CD4-positive, alpha-beta T cell (primary cell): Measurements from ENCODE around the gene KATNIP. TPM values are rescaled to one million over a fixed set of nuclear protein-coding genes. Genes with fewer than 3 reads are reported as not detected.

Source experiments
- ATAC-seq: fragments of 200-7000 bp; cut with Tn5 transposase; one replicate; pipeline ENCODE4 v1.10.0; 2022; ENCODE audit warnings: mild to moderate bottlenecking; ENCODE audit not compliant: poor library complexity
- CTCF ChIA-PET: fragments of 350-600 bp; sonication (Branson Sonifier 250); formaldehyde crosslinking; loops from one replicate; lab custom pipeline; 2021; ENCODE audit warnings: antibody characterized with exemption, inconsistent platforms; lab: Charles Lee
- POLR2A ChIA-PET: fragments of 350-600 bp; sonication (Branson Sonifier 250); formaldehyde crosslinking; loops from one replicate; lab custom pipeline; 2021; ENCODE audit warnings: antibody characterized with exemption, inconsistent platforms; lab: Charles Lee
- DNase-seq, 14 experiments: peaks; one replicate each; pipeline ENCODE4 v3.0.0-alpha.2; 2013 to 2020; ENCODE audit warnings: mixed read lengths in 2 of 14
- H3K27ac ChIP-seq, 2 donors: one replicate each; pipeline versions ENCODE4 v1.5.1 to v1.7.0; 2013; ENCODE audit warnings: low read length in 2 of 2, low read depth in 1 of 2, mild to moderate bottlenecking in 1 of 2
- H3K27me3 ChIP-seq, 2 experiments: 1 replicate in 1 of 2; 2 replicates in 1 of 2; pipeline versions ENCODE4 v1.6.1 to v1.7.0; 2013; ENCODE audit warnings: low read length in 2 of 2, control low read depth in 1 of 2, mild to moderate bottlenecking in 1 of 2, moderate library complexity in 1 of 2; ENCODE audit not compliant: insufficient read depth in 2 of 2, control insufficient read depth in 1 of 2
- H3K36me3 ChIP-seq: one replicate; pipeline ENCODE4 v1.6.1; 2013; ENCODE audit warnings: low read length, control low read depth; ENCODE audit not compliant: insufficient read depth
- H3K4me1 ChIP-seq: one replicate; pipeline ENCODE4 v1.6.1; 2013; ENCODE audit warnings: low read length, control low read depth; ENCODE audit not compliant: insufficient read depth
- H3K4me3 ChIP-seq: one replicate; pipeline ENCODE4 v1.5.1; 2013; ENCODE audit warnings: mild to moderate bottlenecking, low read length, moderate library complexity
- H3K9me3 ChIP-seq, 2 experiments: 1 replicate in 1 of 2; 2 replicates in 1 of 2; pipeline versions ENCODE4 v1.6.1 to v1.7.0; 2013; ENCODE audit warnings: low read length in 2 of 2, mild to moderate bottlenecking in 2 of 2, control low read depth in 1 of 2, moderate library complexity in 1 of 2; ENCODE audit not compliant: control insufficient read depth in 1 of 2, insufficient read depth in 1 of 2
- H3K27ac Mint-ChIP-seq: one replicate; pipeline ENCODE4 v1.8.0; 2020; ENCODE audit warnings: mixed read lengths
- H3K27me3 Mint-ChIP-seq: one replicate; pipeline ENCODE4 v1.8.0; 2021; ENCODE audit warnings: mixed read lengths
- H3K36me3 Mint-ChIP-seq: one replicate; pipeline ENCODE4 v1.8.0; 2021; ENCODE audit warnings: low read depth, mixed read lengths
- H3K4me1 Mint-ChIP-seq: one replicate; pipeline ENCODE4 v1.8.0; 2021; ENCODE audit warnings: low read depth, mixed read lengths
- H3K4me3 Mint-ChIP-seq: one replicate; pipeline ENCODE4 v1.8.0; 2020; ENCODE audit warnings: mild to moderate bottlenecking, mixed read lengths
- H3K9me3 Mint-ChIP-seq: one replicate; pipeline ENCODE4 v1.8.0; 2020; ENCODE audit warnings: mixed read lengths
- CTCF ChIP-seq: fragments of 200-600 bp; IDR thresholded peaks from one replicate; pipeline ENCODE4 v1.8.0; 2022; ENCODE audit warnings: antibody characterized with exemption, mild to moderate bottlenecking
- intact Hi-C, 2 experiments: fragments of 100-400 bp; cut with DNase I in 1 of 2; cut with micrococcal nuclease in 1 of 2; formaldehyde crosslinking; loops; one replicate each; pipeline versions ENCODE4 v1.15.1 to v1.9.0; 2023 to 2025; cut with DNase I, micrococcal nuclease
- total RNA-seq, 174 experiments: library from RNA in 2 of 174; stranded (reverse) in 2 of 174; gene quantifications; one replicate each; pipeline ENCODE4 v1.2.3 and lab custom pipeline; 2021 to 2026

The KATNIP gene
- total RNA-seq, 2 experiments from 2014 or later, result 18.5 to 20.9 TPM

GRCh38 chr16:27595993-27596392, 46.0 kb downstream of the KATNIP start:
- Histone ChIP-seq H3K27me3 (no peaks in the 10 kb centered on the region), H3K4me1 (no peaks in the 10 kb centered on the region), H3K27ac (no peak overlapping the region), H3K9me3 (no peaks in the 10 kb centered on the region), H3K36me3 (no peaks in the 10 kb centered on the region), H3K4me3 (no peak overlapping the region)
- ATAC-seq, result no peak
- intact Hi-C loops, result no loop called here
- ChIA-PET CTCF (no interaction called here), POLR2A (no interaction called here)
- H3K27me3 Mint-ChIP-seq, result no peaks in the 10 kb centered on the region
- no peak for DNase-seq
- no peak overlapping the region for H3K4me3 Mint-ChIP-seq
- H3K4me1 Mint-ChIP-seq, result no peaks in the 10 kb centered on the region
- no peak overlapping the region for H3K27ac Mint-ChIP-seq
- no peak for TF ChIP-seq CTCF
- no peaks in the 10 kb centered on the region for H3K9me3 Mint-ChIP-seq
- H3K36me3 Mint-ChIP-seq, result peaks cover 10% of the 10 kb centered on the region

GRCh38 chr16:27596411-27596810, 46.5 kb downstream of the KATNIP start:
- Mint-ChIP-seq H3K27me3 (no peaks in the 10 kb centered on the region), H3K27ac (no peak overlapping the region), H3K36me3 (peaks cover 8% of the 10 kb centered on the region), H3K4me3 (no peak overlapping the region), H3K4me1 (no peaks in the 10 kb centered on the region), H3K9me3 (no peaks in the 10 kb centered on the region)
- Histone ChIP-seq H3K4me1 (no peaks in the 10 kb centered on the region), H3K9me3 (no peaks in the 10 kb centered on the region), H3K27ac (no peak overlapping the region), H3K36me3 (no peaks in the 10 kb centered on the region), H3K4me3 (no peak overlapping the region), H3K27me3 (no peaks in the 10 kb centered on the region)
- TF ChIP-seq CTCF, result no peak
- DNase-seq (no peak), ATAC-seq (no peak)
- ChIA-PET CTCF (no interaction called here), POLR2A (no interaction called here)
- intact Hi-C loops, result no loop called here

- no peak overlapping the region for H3K4me3 ChIP-seq
- CTCF ChIA-PET, result interaction anchor here (0.6 to 1.0 kb wide), 3 partner anchors 12 to 488 kb away, joined by 3 read pairs; no protein-coding TSS in a partner anchor
Measured at GRCh38 chr16:27597361-27597760, 47.4 kb downstream of the KATNIP start.

More at GRCh38 chr16:27597361-27597760, 47.4 kb downstream of the KATNIP start:
- Histone ChIP-seq H3K4me1 (no peaks in the 10 kb centered on the region), H3K36me3 (no peaks in the 10 kb centered on the region), H3K27ac (no peak overlapping the region), H3K9me3 (no peaks in the 10 kb centered on the region), H3K27me3 (no peaks in the 10 kb centered on the region)
- Mint-ChIP-seq H3K4me3 (no peak overlapping the region), H3K27me3 (no peaks in the 10 kb centered on the region), H3K4me1 (no peaks in the 10 kb centered on the region), H3K27ac (no peak overlapping the region), H3K36me3 (no peaks in the 10 kb centered on the region), H3K9me3 (no peaks in the 10 kb centered on the region)
- no peak for TF ChIP-seq CTCF
- no peak for ATAC-seq
- POLR2A ChIA-PET, result no interaction called here
- DNase-seq, result no peak
- intact Hi-C loops, result no loop called here
